ENCODE measurements around the gene UBLCP1. TPM values are rescaled to one million over a fixed set of nuclear protein-coding genes. Genes with fewer than 3 reads are reported as not detected.
A peak's percentile ranks its signal among the peaks of the same experiment; 100 is the strongest.
"Not testable (repeated sequence)": the region's sequence is repeated elsewhere in the genome, so short reads cannot be mapped to it uniquely, and the experiment has no call there.

The UBLCP1 gene
- total and polyA plus RNA-seq, 2 donors from 2014 or later = 17.1 to 25.1 TPM

DNA sequence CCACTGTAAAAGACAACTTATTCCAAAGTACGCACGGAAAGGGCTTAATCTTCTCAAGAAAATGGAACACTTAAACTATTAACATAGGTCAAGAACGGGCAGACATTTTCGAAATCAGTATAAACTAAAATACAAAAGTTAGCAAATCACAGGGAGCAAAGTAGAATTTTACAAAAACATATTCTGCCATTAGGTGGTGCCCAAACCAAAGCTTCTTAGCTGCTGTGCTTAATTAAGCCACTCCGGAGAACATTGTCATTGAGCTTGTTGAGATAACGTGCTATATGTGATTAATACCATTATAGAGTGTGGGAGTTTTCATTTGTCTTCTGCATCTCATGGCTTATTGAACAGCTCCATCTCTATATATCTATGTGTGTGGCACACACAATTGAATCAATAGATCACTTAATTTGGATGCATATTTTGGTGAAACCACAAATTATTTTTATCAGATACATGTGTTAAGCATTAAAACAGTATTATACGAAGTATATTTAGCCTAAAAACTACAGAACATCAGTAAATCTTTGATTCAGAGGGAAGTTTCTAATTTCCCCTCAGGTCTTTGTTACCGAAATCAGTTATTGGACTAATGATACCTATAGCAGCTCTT lies 23.4 kb downstream of the UBLCP1 start:
- Histone ChIP-seq H3K27me3 (ENCODE audit: control insufficient read depth, insufficient read depth, low read length) (no peaks in the 10 kb centered on the region), H3K36me3 (ENCODE audit: control insufficient read depth in 2 of 3, insufficient read depth in 3 of 3, low read length in 3 of 3) (peaks cover 0 to 3% (median 0%) of the 10 kb centered on the region in 3 donors), H3K27ac (ENCODE audit: low read depth in 2 of 2, low read length in 2 of 2) (no peak overlapping the region), H3K9ac (ENCODE audit: low read length in 3 of 3) (no peak overlapping the region), H3K9me3 (ENCODE audit: control insufficient read depth in 2 of 3, insufficient read depth in 1 of 3, low read length in 3 of 3) (no peaks in the 10 kb centered on the region), H3K4me1 (ENCODE audit: control insufficient read depth in 2 of 3, insufficient read depth in 2 of 3, low read depth in 1 of 3, low read length in 3 of 3) (no peaks in the 10 kb centered on the region), H3K4me3 (ENCODE audit: low read length in 3 of 3) (no peak overlapping the region)
- DNase-seq = peak in 2 of 5 donors; percentile 41 to 61
- intact Hi-C loops (cut with DNase I) = no loop called here
- no peak for FAIRE-seq
- TF ChIP-seq, protein P1, sequence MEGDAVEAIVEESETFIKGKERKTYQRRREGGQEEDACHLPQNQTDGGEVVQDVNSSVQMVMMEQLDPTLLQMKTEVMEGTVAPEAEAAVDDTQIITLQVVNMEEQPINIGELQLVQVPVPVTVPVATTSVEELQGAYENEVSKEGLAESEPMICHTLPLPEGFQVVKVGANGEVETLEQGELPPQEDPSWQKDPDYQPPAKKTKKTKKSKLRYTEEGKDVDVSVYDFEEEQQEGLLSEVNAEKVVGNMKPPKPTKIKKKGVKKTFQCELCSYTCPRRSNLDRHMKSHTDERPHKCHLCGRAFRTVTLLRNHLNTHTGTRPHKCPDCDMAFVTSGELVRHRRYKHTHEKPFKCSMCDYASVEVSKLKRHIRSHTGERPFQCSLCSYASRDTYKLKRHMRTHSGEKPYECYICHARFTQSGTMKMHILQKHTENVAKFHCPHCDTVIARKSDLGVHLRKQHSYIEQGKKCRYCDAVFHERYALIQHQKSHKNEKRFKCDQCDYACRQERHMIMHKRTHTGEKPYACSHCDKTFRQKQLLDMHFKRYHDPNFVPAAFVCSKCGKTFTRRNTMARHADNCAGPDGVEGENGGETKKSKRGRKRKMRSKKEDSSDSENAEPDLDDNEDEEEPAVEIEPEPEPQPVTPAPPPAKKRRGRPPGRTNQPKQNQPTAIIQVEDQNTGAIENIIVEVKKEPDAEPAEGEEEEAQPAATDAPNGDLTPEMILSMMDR (IDR thresholded peaks at IDR 0.05; ENCODE audit: borderline replicate concordance, extremely low read depth, insufficient read depth) = peak; percentile 26

DNA sequence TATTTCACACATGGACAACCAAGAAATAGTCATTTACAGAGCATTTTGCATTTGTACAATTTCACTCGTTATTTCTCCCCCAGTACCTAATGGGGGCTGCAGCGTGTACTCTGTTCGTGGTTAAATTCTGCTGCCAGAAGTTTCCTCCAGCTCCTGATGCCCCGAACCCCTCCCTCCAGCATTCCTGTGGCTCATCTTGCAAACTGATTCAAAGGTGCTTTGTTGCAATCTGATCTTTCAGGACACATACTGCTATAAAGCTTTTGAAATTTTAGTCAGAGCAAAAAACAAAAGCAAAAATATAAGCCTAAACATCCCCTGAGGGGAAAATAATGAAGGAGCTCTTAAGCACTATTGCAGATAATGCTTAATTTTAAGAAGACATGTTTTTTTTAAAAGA lies 27.7 kb downstream of the UBLCP1 start:
- TF ChIP-seq, protein P1 (IDR thresholded peaks at IDR 0.05; ENCODE audit: borderline replicate concordance, extremely low read depth, insufficient read depth) = no peak
- H3K36me3 ChIP-seq (ENCODE audit: control insufficient read depth in 2 of 3, insufficient read depth in 3 of 3, low read length in 3 of 3) = no peaks in the 10 kb centered on the region
- no peaks in the 10 kb centered on the region for H3K27me3 ChIP-seq (ENCODE audit: control insufficient read depth, insufficient read depth, low read length)
- DNase-seq = no peak
- no peaks in the 10 kb centered on the region for H3K9me3 ChIP-seq (ENCODE audit: control insufficient read depth in 2 of 3, insufficient read depth in 1 of 3, low read length in 3 of 3)
- no peaks in the 10 kb centered on the region for H3K4me1 ChIP-seq (ENCODE audit: control insufficient read depth in 2 of 3, insufficient read depth in 2 of 3, low read depth in 1 of 3, low read length in 3 of 3)
- H3K4me3 ChIP-seq (ENCODE audit: low read length in 3 of 3) = no peak overlapping the region
- H3K27ac ChIP-seq (ENCODE audit: low read depth in 2 of 2, low read length in 2 of 2) = no peak overlapping the region
- intact Hi-C loops (cut with DNase I) = no loop called here
- no peak for FAIRE-seq
- H3K9ac ChIP-seq (ENCODE audit: low read length in 3 of 3) = no peak overlapping the region

DNA sequence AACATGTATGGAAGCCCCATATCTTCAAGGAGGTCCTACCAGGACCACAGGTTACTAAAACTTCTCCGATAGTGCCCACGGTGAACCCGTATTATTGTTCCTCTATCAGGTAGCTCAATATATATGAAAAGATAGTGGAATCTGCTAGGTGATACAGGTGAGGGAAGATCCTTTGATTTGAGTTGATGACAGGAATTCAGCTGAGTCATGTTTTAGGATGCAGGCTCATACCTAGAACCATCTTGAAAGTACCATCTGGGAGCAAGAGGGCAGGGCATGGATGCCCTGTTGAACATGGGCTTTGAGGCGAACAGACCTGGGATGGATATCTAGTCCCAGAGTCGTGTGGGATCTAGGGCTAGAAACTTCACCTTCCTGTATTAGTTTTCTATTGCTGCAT lies 31.8 kb downstream of the UBLCP1 start:
- peaks cover 0 to 4% (median 0%) of the 10 kb centered on the region in 3 donors for H3K9me3 ChIP-seq (ENCODE audit: control insufficient read depth in 2 of 3, insufficient read depth in 1 of 3, low read length in 3 of 3)
- no peak overlapping the region for H3K9ac ChIP-seq (ENCODE audit: low read length in 3 of 3)
- DNase-seq (no peak), FAIRE-seq (no peak)
- no peaks in the 10 kb centered on the region for H3K36me3 ChIP-seq (ENCODE audit: control insufficient read depth in 2 of 3, insufficient read depth in 3 of 3, low read length in 3 of 3)
- H3K27me3 ChIP-seq (ENCODE audit: control insufficient read depth, insufficient read depth, low read length) = no peaks in the 10 kb centered on the region
- TF ChIP-seq, protein P1 (IDR thresholded peaks at IDR 0.05; ENCODE audit: borderline replicate concordance, extremely low read depth, insufficient read depth) = no peak
- intact Hi-C loops (cut with DNase I) = no loop called here
- H3K4me3 ChIP-seq (ENCODE audit: low read length in 3 of 3) = no peak overlapping the region
- no peaks in the 10 kb centered on the region for H3K4me1 ChIP-seq (ENCODE audit: control insufficient read depth in 2 of 3, insufficient read depth in 2 of 3, low read depth in 1 of 3, low read length in 3 of 3)
- H3K27ac ChIP-seq (ENCODE audit: low read depth in 2 of 2, low read length in 2 of 2) = no peak overlapping the region

DNA sequence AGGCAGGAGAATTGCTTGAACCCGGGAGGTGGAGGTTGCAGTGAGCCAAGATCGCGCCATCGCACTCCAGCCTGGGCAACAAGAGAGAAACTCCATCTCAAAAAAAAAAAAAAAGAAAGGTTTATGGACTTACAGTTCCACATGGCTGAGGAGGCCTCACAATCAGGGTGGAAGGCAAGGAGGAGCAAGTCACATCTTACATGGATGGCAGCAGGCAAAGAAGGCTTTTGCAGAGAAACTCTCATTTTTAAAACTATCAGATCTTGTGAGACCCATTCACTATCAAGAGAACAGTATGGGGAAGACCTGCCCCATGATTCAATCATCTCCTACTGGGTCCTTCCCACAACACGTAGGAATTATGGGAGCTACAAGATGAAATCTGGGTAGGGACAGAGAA lies 34.2 kb downstream of the UBLCP1 start:
- H3K27me3 ChIP-seq (ENCODE audit: control insufficient read depth, insufficient read depth, low read length); H3K27ac ChIP-seq (ENCODE audit: low read depth in 2 of 2, low read length in 2 of 2); H3K4me3 ChIP-seq (ENCODE audit: low read length in 3 of 3); H3K9ac ChIP-seq (ENCODE audit: low read length in 3 of 3); FAIRE-seq; DNase-seq; H3K9me3 ChIP-seq (ENCODE audit: control insufficient read depth in 2 of 3, insufficient read depth in 1 of 3, low read length in 3 of 3); H3K4me1 ChIP-seq (ENCODE audit: control insufficient read depth in 2 of 3, insufficient read depth in 2 of 3, low read depth in 1 of 3, low read length in 3 of 3); intact Hi-C loops (cut with DNase I); H3K36me3 ChIP-seq (ENCODE audit: control insufficient read depth in 2 of 3, insufficient read depth in 3 of 3, low read length in 3 of 3): not testable (repeated sequence)
